Panc1 (cell line): ENCODE measurements around the gene RAET1E. TPM values are rescaled to one million over a fixed set of nuclear protein-coding genes. Genes with fewer than 3 reads are reported as not detected.

Source experiments
- ATAC-seq: fragments of 200-7000 bp; cut with Tn5 transposase; 2 replicates; pipeline ENCODE4 v1.9.1; 2020; ENCODE audit warnings: mild to moderate bottlenecking, moderate library complexity
- BruUV-seq: library from RNA; stranded (reverse); fragments of 400-500 nt; replicated peaks from 2 replicates; lab custom pipeline; 2021; lab: Mats Ljungman, UMichigan
- CTCF ChIA-PET: fragments of 300-600 bp; sonication (Branson Sonifier 250); formaldehyde crosslinking; loops from one replicate; lab custom pipeline; 2022; ENCODE audit warnings: antibody characterized with exemption; lab: Charles Lee
- POLR2A ChIA-PET: fragments of 300-600 bp; sonication (Branson Sonifier 250); formaldehyde crosslinking; loops from one replicate; lab custom pipeline; 2022; ENCODE audit warnings: antibody characterized with exemption; lab: Charles Lee
- DNase-seq: peaks from one replicate; pipeline ENCODE4 v3.0.0-alpha.2; 2010; ENCODE audit warnings: low read depth, low spot score
- H3K27ac ChIP-seq: 2 replicates; pipeline ENCODE4 v1.5.1; 2011; ENCODE audit warnings: mild to moderate bottlenecking, low read length, inconsistent platforms
- H3K27me3 ChIP-seq: fragments of 200-500 bp; sonication (Bioruptor generic); 2 replicates; pipeline ENCODE4 v1.6.0; 2014; ENCODE audit warnings: low read length, inconsistent platforms; ENCODE audit not compliant: control insufficient read depth, insufficient read depth
- H3K36me3 ChIP-seq: fragments of 200-500 bp; sonication (Bioruptor generic); 2 replicates; pipeline ENCODE4 v1.5.1; 2014; ENCODE audit warnings: inconsistent platforms, mild to moderate bottlenecking, low read length, moderate library complexity; ENCODE audit not compliant: control insufficient read depth, insufficient read depth
- H3K4me1 ChIP-seq: 2 replicates; pipeline ENCODE4 v1.5.1; 2011; ENCODE audit warnings: inconsistent platforms, mild to moderate bottlenecking, low read length, moderate library complexity; ENCODE audit not compliant: control insufficient read depth, insufficient read depth
- H3K4me3 ChIP-seq, 2 experiments: 2 replicates each; pipeline ENCODE4 v1.5.1; 2011 to 2012; ENCODE audit warnings: low read depth in 2 of 2, low read length in 2 of 2, mild to moderate bottlenecking in 2 of 2, inconsistent platforms in 1 of 2, moderate library complexity in 1 of 2
- H3K9me3 ChIP-seq: fragments of 200-500 bp; sonication (Bioruptor generic); 2 replicates; pipeline ENCODE4 v1.5.1; 2014; ENCODE audit warnings: low read depth, mild to moderate bottlenecking, inconsistent platforms, low read length, moderate library complexity; ENCODE audit not compliant: control insufficient read depth, insufficient read depth
- POLR2AphosphoS5 ChIP-seq: IDR thresholded peaks from 2 replicates; pipeline ENCODE4 v1.6.1; 2012; ENCODE audit warnings: mild to moderate bottlenecking, low read depth, low read length, moderate library complexity
- REST ChIP-seq, 2 experiments: IDR thresholded peaks; 2 replicates each; pipeline ENCODE4 v1.6.1; 2011 to 2012; ENCODE audit warnings: low read depth in 2 of 2, control low read depth in 1 of 2, low read length in 1 of 2, mild to moderate bottlenecking in 1 of 2, moderate library complexity in 1 of 2; ENCODE audit not compliant: insufficient read depth in 1 of 2
- SIN3A ChIP-seq: IDR thresholded peaks from 2 replicates; pipeline ENCODE4 v1.6.1; 2012; ENCODE audit warnings: low read depth, mild to moderate bottlenecking, low read length, moderate library complexity, borderline replicate concordance; ENCODE audit not compliant: insufficient read depth
- TCF7L2 ChIP-seq: IDR thresholded peaks from 2 replicates; pipeline ENCODE4 v1.6.1; 2011; ENCODE audit warnings: mild to moderate bottlenecking, low read depth, low read length, inconsistent platforms
- in situ Hi-C: cut with HindIII; loops from 2 replicates; pipeline ENCODE4 v1.10.0; 2016; ENCODE audit warnings: low sequenced_read_pairs, low pct_unique_long_range_greater_than_20kb
- intact Hi-C: fragments of 100-400 bp; cut with micrococcal nuclease; formaldehyde crosslinking; loops from one replicate; pipeline ENCODE4 v1.10.0; 2022; ENCODE audit not compliant: unreplicated experiment
- total RNA-seq: library from RNA; stranded (reverse); gene quantifications from one replicate; pipeline ENCODE4 v1.2.1, GENCODE V29; 2021; ENCODE audit not compliant: unreplicated experiment
- TF ChIP-seq, protein P1 (sequence below): fragments of 450-650 bp; IDR thresholded peaks from 2 replicates; pipeline ENCODE4 v1.5.1; 2017; ENCODE audit warnings: mild to moderate bottlenecking

Gene RAET1E
- total RNA-seq, 1 experiment from 2014 or later = 1.8 TPM

- peaks cover 38% of the 10 kb centered on the region for H3K4me1 ChIP-seq
- ChIA-PET CTCF (interaction anchor here (1.4 kb wide), 1 partner anchor 21 kb away, joined by 3 read pairs; no protein-coding TSS in a partner anchor), POLR2A (interaction anchor here (1.0 kb wide), 1 partner anchor 35 kb away, joined by 3 read pairs; no protein-coding TSS in a partner anchor)
- H3K27me3 ChIP-seq = no peaks in the 10 kb centered on the region
- no peak for TF ChIP-seq SIN3A
- TF ChIP-seq POLR2AphosphoS5 = no peak
- TF ChIP-seq, protein P1, sequence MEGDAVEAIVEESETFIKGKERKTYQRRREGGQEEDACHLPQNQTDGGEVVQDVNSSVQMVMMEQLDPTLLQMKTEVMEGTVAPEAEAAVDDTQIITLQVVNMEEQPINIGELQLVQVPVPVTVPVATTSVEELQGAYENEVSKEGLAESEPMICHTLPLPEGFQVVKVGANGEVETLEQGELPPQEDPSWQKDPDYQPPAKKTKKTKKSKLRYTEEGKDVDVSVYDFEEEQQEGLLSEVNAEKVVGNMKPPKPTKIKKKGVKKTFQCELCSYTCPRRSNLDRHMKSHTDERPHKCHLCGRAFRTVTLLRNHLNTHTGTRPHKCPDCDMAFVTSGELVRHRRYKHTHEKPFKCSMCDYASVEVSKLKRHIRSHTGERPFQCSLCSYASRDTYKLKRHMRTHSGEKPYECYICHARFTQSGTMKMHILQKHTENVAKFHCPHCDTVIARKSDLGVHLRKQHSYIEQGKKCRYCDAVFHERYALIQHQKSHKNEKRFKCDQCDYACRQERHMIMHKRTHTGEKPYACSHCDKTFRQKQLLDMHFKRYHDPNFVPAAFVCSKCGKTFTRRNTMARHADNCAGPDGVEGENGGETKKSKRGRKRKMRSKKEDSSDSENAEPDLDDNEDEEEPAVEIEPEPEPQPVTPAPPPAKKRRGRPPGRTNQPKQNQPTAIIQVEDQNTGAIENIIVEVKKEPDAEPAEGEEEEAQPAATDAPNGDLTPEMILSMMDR = peak; percentile 42
- TF ChIP-seq TCF7L2 = no peak
- DNase-seq (no peak), ATAC-seq (no peak)
- in situ Hi-C loops (no loop called here), intact Hi-C loops (loop anchor here (10.0 kb wide), 1 partner anchor 63 kb away; the partner anchor contains the start of gene RAET1G)
- peak overlapping the region; percentile 93 for H3K27ac ChIP-seq
- peak overlapping the region; percentile 74 to 75 for H3K4me3 ChIP-seq
- no peaks in the 10 kb centered on the region for H3K36me3 ChIP-seq
- no peaks in the 10 kb centered on the region for H3K9me3 ChIP-seq
- BruUV-seq = TSS peak; percentile 59
Observed at GRCh38 chr6:149861603-149862423, 36.1 kb downstream of the RAET1E start.

DNA sequence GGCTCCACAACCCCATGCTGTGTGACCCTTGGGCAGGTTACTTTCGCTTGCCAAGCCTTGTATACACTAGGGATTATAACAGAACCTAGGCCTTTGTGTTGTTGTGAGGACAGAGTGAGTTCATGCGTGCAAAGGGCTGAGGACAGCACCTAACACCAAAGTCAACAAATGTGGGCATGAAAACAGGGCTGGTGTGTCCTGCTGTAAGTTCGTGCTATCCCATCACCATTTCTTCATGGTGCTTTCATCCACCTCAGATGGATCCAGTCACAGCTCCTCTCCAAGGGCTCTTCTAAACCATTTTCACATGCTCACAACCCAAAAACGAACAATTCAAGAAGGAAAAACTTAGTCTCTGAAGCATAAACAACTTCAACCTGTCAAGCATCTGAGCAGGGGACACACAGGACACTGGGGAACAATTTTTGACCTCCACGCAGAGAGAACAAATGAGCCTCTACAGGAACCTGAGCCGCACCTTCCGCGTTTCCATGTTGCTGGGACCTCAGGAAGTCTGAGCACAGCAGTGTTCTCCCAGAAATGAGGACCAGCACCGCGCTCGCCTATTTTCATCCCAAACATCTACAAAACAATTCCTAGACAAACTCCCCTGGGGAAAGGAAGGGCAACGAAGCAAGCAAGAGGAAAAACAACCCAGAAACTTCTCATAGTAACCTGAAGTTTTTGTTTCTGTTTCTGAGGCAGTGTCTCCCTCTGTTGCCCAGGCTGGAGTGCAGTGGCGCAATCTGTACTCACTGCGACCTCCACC, 36.9 kb downstream of the RAET1E start:
- no peaks in the 10 kb centered on the region for H3K9me3 ChIP-seq
- H3K27ac ChIP-seq = peak overlapping the region; percentile 93
- in situ Hi-C loops (no loop called here), intact Hi-C loops (loop anchor here (10.0 kb wide), 1 partner anchor 64 kb away; the partner anchor contains the start of gene RAET1G)
- DNase-seq (no peak), ATAC-seq (peak; percentile 24)
- ChIA-PET POLR2A (interaction anchor here (0.5 kb wide), 1 partner anchor 183 kb away, joined by 3 read pairs; no protein-coding TSS in a partner anchor), CTCF (interaction anchor here (0.5 to 1.4 kb wide), 2 partner anchors 20 to 429 kb away, joined by 3 read pairs; no protein-coding TSS in a partner anchor)
- no peaks in the 10 kb centered on the region for H3K27me3 ChIP-seq
- TF ChIP-seq POLR2AphosphoS5 = no peak
- TF ChIP-seq REST (IDR thresholded peaks at IDR 0.05; ENCODE audit: insufficient read depth in 1 of 2, low read depth in 2 of 2, low read length in 1 of 2) = no peak
- TF ChIP-seq SIN3A = no peak
- TF ChIP-seq TCF7L2 = peak; percentile 72
- TF ChIP-seq, protein P1 = peak; percentile 74
- H3K36me3 ChIP-seq = no peaks in the 10 kb centered on the region
- H3K4me3 ChIP-seq = peak overlapping the region; percentile 74 to 75
- H3K4me1 ChIP-seq = peaks cover 45% of the 10 kb centered on the region
- no TSS peak for BruUV-seq
